ENCODE data around the gene ALG14.

Gene ALG14

GRCh38 chr1:94926126-94926914, 146.4 kb downstream of the ALG14 start:
- Histone ChIP-seq H3K9me3 (ENCODE audit: severe bottlenecking) (no peaks in the 10 kb centered on the region), H3K4me3 (ENCODE audit: severe bottlenecking) (peak overlapping the region; percentile 66), H3K27ac (ENCODE audit: poor library complexity, severe bottlenecking) (peak overlapping the region; percentile 77), H3K27me3 (ENCODE audit: insufficient read depth, poor library complexity, severe bottlenecking) (no peaks in the 10 kb centered on the region), H3K36me3 (ENCODE audit: low read depth) (peaks cover 24% of the 10 kb centered on the region), H3K4me1 (ENCODE audit: insufficient read depth, poor library complexity, severe bottlenecking) (peaks cover 28% of the 10 kb centered on the region)
- TF ChIP-seq CTCF (IDR thresholded peaks at IDR 0.05; ENCODE audit: poor library complexity, severe bottlenecking) = peak; percentile 68
- peak; percentile 57 for DNase-seq (ENCODE audit: low spot score)
- peak; percentile 40 for ATAC-seq (ENCODE audit: low read depth)

GRCh38 chr1:94925561-94926125, 147.1 kb downstream of the ALG14 start:
- Histone ChIP-seq H3K4me3 (ENCODE audit: severe bottlenecking) (peak overlapping the region; percentile 66), H3K9me3 (ENCODE audit: severe bottlenecking) (no peaks in the 10 kb centered on the region), H3K36me3 (ENCODE audit: low read depth) (peaks cover 24% of the 10 kb centered on the region), H3K27me3 (ENCODE audit: insufficient read depth, poor library complexity, severe bottlenecking) (no peaks in the 10 kb centered on the region), H3K27ac (ENCODE audit: poor library complexity, severe bottlenecking) (peak overlapping the region; percentile 77), H3K4me1 (ENCODE audit: insufficient read depth, poor library complexity, severe bottlenecking) (peaks cover 28% of the 10 kb centered on the region)
- peak; percentile 69 for DNase-seq (ENCODE audit: low spot score)
- no peak for TF ChIP-seq CTCF (IDR thresholded peaks at IDR 0.05; ENCODE audit: poor library complexity, severe bottlenecking)
- peak; percentile 33 for ATAC-seq (ENCODE audit: low read depth)

- H3K4me3 ChIP-seq (ENCODE audit: severe bottlenecking) = peak overlapping the region; percentile 66
- H3K9me3 ChIP-seq (ENCODE audit: severe bottlenecking) = no peaks in the 10 kb centered on the region
- no peak for TF ChIP-seq CTCF (IDR thresholded peaks at IDR 0.05; ENCODE audit: poor library complexity, severe bottlenecking)
- no peak for ATAC-seq (ENCODE audit: low read depth)
- peaks cover 24% of the 10 kb centered on the region for H3K36me3 ChIP-seq (ENCODE audit: low read depth)
- H3K27ac ChIP-seq (ENCODE audit: poor library complexity, severe bottlenecking) = peak overlapping the region; percentile 77
- H3K4me1 ChIP-seq (ENCODE audit: insufficient read depth, poor library complexity, severe bottlenecking) = peaks cover 28% of the 10 kb centered on the region
- H3K27me3 ChIP-seq (ENCODE audit: insufficient read depth, poor library complexity, severe bottlenecking) = no peaks in the 10 kb centered on the region
- DNase-seq (ENCODE audit: low spot score) = no peak
These were observed 147.7 kb downstream of the ALG14 start for GRCh38 chr1:94925004-94925403.
